GM18868 (cell line): Measurements from ENCODE around the gene INO80B.
A peak's percentile ranks its signal among the peaks of the same experiment; 100 is the strongest.
"Not testable (repeated sequence)": the region's sequence is repeated elsewhere in the genome, so short reads cannot be mapped to it uniquely, and the experiment has no call there.

Experiments
- ATAC-seq: cut with Tn5 transposase; IDR thresholded peaks from one replicate; pipeline ENCODE4 v1.9.1; 2021; ENCODE audit warnings: mild to moderate bottlenecking, moderate library complexity; ENCODE audit not compliant: unreplicated experiment

INO80B gene

DNA sequence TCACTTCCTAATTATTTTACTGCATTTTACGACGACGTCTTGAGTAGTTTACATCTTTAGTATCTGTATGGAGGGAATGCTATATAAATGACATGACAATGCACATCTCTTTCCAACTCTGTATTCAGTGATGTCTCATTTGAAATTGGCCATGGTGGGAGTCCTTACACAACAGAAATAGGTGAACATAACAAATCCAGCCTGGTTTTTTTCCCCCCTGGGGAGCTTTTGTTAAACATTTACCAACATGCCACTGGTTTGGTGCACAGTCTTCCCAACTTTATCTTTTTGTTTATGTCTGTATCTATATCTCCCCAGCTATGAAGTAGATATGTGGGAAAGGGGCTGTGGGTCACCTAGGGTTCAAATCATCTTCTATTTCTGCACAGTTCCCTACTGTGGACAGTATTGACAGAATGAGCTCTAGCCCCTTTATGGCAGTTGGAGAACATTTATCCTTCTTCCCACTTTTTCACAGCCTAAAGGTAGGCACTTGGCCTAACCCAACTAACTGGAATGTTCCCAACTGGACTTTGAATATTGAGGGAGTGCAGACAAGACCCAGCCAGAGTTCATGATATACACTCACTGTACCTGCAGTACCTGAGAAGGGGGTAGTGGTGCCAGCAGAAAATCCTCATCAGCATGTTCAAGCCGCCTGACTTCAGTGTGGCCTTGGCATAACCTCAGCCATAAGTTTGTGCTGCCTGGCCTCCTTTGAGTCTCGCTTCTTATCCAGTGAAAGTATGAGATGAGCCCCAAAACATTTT is 7.5 kb upstream of the INO80B start:
- ATAC-seq = no peak

- no peak for ATAC-seq
Observed at GRCh38 chr2:74448771-74449170, 6.1 kb upstream of the INO80B start.

GRCh38 chr2:74450570-74451190 is 4.2 kb upstream of the INO80B start:
- no peak for ATAC-seq

DNA sequence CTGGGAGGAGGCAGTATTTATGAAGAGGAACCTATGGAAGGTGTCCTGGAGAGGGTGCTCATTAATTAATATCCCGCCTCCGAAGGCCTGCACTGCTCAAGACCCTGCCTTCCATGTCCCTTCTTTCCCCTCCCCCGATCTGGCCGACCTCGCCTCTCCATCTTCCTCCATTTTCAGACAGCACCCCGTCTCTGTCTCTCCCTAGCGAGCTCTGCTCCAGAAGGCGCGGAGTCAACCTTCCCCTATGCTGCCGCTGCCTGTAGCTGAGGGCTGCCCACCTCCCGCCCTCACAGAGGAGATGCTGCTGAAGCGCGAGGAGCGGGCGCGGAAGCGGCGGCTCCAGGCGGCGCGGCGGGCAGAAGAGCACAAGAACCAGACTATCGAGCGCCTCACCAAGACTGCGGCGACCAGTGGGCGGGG is 2.3 kb downstream of the INO80B start:
- ATAC-seq = no peak

DNA sequence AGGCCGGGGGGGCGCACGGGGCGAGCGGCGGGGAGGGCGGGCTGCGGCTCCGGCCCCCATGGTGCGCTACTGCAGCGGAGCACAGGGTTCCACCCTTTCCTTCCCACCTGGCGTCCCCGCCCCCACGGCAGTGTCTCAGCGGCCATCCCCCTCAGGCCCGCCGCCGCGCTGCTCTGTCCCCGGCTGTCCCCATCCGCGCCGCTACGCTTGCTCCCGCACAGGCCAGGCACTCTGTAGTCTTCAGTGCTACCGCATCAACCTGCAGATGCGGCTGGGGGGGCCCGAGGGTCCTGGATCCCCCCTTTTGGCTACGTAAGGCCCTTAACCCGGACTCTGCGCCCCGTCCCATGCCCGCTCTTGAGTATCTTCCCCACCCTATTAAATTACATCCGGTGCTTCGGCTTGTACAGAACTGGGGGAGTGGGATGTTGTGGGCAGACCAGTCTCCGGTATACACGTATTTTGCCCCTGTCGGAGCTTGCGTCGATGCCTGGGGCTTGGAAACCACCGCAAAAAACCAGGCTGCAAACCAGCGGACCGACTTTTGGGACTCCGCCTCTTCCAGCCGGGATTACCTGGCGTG is 2.8 kb downstream of the INO80B start:
- peak; percentile 31 for ATAC-seq

DNA sequence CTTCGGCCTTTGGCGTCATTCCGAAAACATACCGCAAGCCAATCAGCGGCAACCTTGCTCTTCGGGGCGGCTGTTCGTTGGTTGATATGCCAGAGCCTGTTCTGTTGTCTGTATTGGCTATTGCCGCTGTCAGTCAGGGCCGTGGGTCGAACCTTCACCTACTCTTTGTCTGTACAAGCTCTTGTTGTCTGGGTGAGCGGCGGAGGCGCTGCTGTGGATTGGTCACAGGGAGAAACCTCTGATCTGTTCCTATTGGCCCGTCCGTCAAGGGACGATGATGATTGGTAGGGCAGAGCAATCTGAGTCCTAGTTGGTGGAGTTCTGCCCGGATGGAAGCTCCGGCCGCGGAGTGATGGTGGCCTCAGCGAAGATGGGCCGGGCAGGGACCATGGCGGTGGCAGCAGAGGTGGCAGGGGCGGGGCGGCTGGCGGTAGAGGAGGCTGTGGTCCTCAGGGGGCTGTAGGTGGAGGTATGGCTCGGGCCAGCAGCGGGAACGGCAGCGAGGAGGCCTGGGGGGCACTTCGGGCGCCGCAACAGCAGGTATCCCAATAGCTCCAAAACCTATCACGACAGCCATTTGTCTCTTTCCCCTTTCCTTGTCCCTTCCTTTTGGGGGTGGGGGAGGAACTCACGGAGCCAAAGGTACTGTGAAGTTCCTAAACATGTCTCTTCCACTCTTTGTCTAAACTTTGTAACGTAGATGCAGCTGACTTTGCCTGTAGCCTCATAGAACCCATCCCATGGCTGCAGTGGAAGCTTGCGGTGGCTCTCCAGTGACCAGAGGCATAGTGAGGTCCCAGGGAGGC is 3.4 kb downstream of the INO80B start, which contains the start of gene WBP1:
TSS of gene WBP1 (plus strand) at position 307 of the 806 bp plus-strand sequence. CDS start at position 472, 165 bp downstream.
- peak; percentile 80 for ATAC-seq

DNA sequence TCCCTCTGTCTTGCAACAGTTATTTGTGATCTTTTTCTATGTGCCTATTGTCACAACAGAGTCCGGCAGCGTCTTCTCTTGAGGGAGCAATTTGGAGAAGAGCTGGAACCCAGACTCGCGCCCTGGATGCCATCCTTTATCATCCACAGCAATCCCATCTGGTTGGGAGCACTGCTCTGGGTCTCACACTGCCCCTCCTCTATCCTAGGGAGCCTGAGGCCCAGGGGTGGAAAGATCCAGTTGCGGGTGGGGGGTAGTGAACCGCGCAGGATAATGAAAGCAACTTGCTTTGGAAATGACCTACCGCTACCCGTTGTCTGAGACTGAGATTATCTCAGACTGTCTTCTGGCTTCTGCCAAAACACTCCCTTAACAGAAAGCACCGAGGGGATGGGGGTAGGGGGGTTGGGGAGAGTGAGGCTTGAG is 4.1 kb downstream of the INO80B start:
- ATAC-seq = no peak

DNA sequence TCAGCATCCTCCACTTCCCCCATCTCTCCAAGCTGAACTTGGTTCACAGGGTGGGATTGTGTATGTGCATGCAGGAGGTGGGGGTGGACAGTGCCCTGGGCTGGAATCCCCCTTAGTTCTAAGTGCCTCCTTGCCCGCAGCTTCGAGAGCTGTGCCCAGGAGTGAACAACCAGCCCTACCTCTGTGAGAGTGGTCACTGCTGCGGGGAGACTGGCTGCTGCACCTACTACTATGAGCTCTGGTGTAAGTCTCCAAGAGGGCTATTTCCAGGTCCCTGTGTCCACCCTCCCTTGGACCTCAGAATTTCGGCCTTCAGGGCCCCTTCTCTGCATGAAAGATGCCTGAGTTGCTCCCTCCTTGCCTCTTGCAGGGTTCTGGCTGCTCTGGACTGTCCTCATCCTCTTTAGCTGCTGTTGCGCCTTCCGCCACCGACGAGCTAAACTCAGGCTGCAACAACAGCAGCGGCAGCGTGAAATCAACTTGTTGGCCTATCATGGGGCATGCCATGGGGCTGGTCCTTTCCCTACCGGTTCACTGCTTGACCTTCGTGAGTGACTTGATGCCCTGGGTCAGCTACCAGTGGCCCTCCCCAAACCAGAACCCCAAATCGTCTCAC is 4.7 kb downstream of the INO80B start:
- ATAC-seq = not testable (repeated sequence)

- not testable (repeated sequence) for ATAC-seq
Observed at GRCh38 chr2:74460187-74460586, 5.3 kb downstream of the INO80B start.

DNA sequence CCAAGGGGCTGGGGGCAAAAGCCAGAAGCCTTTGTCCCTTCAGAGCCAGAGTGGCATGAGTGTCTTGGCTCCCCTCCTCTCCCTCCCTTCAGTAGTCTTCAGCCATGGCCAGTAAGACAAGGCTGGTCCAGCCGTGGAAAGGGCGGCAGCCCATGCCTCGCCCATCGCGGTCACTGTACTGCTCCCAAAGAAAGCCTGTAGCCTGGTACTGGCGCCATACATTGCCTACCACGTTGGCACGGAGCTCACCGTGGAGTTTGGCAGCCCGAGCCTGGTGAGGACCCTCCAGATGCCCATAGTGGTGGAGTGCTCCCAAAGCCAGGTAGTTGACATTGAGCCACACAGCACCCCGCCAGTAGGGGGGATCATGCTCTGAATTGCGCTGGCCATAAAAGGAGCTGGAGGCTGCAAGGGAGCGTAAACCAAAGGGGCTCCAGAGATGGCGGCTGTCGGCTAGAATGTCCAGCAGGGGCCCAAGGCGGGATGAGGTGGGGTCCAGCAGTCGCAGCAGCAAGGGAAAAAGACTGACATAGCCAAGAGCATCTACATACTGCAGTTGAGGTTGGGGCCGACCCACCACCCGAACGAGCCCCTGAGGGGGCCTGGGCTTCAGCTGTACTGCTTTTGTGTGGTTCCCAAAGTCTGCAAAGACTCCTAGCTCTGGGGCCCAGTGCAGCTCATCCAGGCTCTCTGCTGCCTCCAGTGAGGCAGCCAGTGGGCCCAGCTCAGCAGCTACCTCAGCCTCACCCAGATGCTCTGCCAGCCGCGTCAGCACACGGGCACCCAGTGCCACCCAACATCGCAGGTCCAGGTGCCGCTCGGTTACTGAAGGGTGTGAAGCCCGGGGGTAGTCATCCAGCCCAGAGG is 6.5 kb downstream of the INO80B start:
- ATAC-seq = no peak

DNA sequence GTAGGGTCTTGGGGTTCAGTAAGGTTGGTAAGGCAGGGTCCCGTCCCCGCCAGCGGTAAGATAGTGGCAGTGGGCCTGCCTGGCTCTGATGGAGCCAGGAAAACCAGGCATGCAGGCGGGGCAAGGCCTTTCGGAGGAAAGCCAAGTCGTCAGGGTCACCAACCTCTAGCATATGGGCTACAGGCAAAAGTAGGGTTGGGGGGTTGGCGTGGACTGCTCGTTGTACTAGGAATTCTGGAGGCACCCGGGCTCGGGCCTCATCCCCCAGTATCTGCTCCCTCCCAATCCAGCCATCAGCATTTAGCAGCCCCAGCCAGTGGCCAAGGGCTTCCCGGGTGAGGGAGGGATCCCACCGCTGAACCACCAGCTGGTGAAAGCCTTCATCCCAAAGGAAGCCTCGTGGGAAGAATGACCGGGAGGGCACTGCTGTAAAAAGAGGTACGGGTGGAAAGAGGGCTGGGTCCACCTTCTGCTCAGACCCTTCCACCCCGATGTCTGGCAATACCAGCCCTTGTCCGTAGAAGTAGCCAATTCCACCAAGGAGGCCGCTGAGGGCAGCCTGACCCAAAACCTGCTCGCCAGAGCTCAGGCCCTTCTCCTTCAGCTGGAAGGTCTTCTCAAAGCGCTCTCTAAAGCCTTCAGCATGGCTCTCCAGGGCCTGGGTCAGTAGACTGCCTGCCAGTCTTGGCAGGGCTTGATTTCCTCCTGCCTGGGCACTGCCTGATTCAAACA is 7.3 kb downstream of the INO80B start:
- ATAC-seq = no peak

GRCh38 chr2:74462786-74463105 is 7.9 kb downstream of the INO80B start:
- no peak for ATAC-seq

GRCh38 chr2:74464406-74464805 is 9.5 kb downstream of the INO80B start:
- ATAC-seq = no peak

DNA sequence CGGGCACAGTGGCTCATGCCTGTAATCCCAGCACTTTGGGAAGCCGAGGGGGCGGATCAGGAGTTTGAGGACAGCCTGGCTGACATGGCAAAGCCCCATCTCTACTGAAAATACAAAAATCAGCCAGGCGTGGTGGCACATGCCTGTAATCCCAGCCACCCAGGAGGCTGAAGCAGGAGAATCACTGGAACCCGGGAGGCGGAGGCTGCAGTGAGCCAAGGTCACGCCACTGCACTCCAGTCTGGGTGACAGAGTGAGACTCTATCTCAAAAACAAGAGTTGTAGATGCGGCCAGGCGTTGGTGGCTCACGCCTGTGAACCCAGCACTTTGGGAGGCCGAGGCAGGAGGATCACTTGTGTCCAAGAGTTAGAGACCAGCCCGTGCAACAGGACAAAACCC is 15.9 kb downstream of the INO80B start:
- not testable (repeated sequence) for ATAC-seq

- ATAC-seq = no peak
Observed at GRCh38 chr2:74471332-74472065, 16.6 kb downstream of the INO80B start.

DNA sequence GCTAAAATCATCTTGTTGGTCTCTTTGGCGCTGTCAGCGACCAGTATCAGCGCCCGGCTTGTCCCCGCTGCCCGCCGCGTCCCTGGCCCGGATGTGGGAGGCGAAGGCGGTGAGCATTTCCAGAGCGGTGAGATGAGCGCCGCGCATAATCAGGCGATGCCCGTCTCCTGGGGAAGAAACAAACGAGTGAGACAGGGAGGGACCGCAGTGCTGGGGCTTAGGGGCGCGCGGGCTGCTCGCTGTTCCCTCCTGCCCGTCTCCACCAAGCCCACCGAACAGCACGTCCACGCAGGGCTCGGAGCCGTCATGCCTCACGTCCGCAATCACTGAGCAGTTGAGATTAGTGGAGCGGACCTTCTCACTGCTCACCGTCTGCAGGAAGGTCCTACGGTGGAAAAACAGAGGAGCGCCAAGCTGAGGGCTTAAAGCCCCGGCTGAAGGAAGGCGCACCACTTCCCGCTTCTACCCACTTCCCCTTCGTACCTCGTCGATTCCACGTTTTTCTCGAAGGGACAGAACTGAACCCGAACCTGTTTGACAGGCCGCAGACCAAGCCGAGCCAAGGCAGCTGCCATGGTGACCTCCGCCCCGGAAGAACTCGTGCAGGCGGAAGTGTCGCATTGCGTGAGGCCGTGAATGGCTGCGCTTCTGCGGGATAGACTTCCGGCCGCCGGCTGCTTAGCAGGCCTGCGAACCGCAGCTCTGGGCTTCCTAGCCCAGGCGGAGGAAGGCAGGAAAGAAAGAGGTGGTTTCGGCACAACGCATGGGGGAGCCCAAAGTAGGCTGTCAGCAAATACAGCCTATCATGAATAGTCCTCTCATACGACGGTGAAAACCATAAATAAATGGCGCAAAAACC is 17.4 kb downstream of the INO80B start, which contains the start of gene MRPL53:
TSS of gene MRPL53 (minus strand) at position 595 of the 859 bp plus-strand sequence. CDS start at position 575, 20 bp downstream.
- peak; percentile 85 for ATAC-seq

- no peak for ATAC-seq
Observed at GRCh38 chr2:74472945-74473258, 18.0 kb downstream of the INO80B start.

GRCh38 chr2:74474481-74474880 is 19.6 kb downstream of the INO80B start:
- no peak for ATAC-seq
